Measurements from ENCODE around the gene RGS9. TPM values are rescaled to one million over a fixed set of nuclear protein-coding genes. Genes with fewer than 3 reads are reported as not detected.

RGS9 gene
- total and polyA plus RNA-seq, 10 of the 15 experiments (the other 5 are each of a cell fraction or from before 2014, with no cell fraction given): 1.1 to 10.6 (median 5.6) TPM

DNA sequence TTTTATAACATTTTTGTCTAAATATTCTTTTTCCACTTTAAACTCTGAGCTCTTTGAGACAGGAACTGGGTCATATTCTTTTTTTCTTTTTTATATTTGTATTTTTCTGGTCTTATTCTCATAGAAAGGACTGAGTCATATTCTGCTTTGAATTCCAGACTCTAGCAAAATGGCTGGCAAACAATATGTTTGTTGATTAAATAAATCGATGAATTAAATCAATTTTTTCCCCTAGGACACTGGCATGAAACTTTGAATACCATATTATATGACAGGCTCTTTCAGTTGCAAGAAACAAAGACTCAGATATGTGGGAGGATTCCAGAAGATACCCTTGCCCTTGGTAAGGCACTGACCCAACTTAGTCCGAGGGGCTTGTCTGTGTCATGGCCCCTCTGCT lies 3.1 kb upstream of the RGS9 start:
- ChIA-PET CTCF (interaction anchor here (0.9 to 4.7 kb wide), 12 partner anchors 9 to 170 kb away, joined by 3 to 30 read pairs (median 4); no protein-coding TSS in a partner anchor), POLR2A (interaction anchor here (1.0 to 1.3 kb wide), 2 partner anchors 12 to 30 kb away, joined by 3 read pairs; no protein-coding TSS in a partner anchor), SMC1A (ENCODE audit: uncharacterized antibody, unreplicated experiment) (interaction anchor here (1.0 to 1.6 kb wide), 5 partner anchors 11 to 165 kb away, joined by 3 to 6 read pairs (median 3); no protein-coding TSS in a partner anchor), RAD21 (ENCODE audit: unreplicated experiment) (interaction anchor here (0.7 to 2.3 kb wide), 3 partner anchors 22 to 64 kb away, joined by 3 to 6 read pairs (median 3); no protein-coding TSS in a partner anchor)
- Histone ChIP-seq H3K9ac (ENCODE audit: control insufficient read depth, insufficient read depth, low read length) (no peak overlapping the region), H3K9me3 (replicated peaks; ENCODE audit: control insufficient read depth, insufficient read depth, low read length) (no peaks in the 10 kb centered on the region), H3K79me2 (ENCODE audit: control insufficient read depth, insufficient read depth, low read length) (no peaks in the 10 kb centered on the region; the same call in none of the 2 replicates), H3K27me3 (replicated peaks in 1 of 2; ENCODE audit: control insufficient read depth in 2 of 2, insufficient read depth in 2 of 2, low read length in 1 of 2) (no peaks in the 10 kb centered on the region), H2AFZ (ENCODE audit: control insufficient read depth, low read depth, low read length) (no peak overlapping the region), H4K20me1 (ENCODE audit: control insufficient read depth, insufficient read depth) (no peaks in the 10 kb centered on the region), H3K4me1 (ENCODE audit: control insufficient read depth, insufficient read depth, low read length) (peaks cover 6% of the 10 kb centered on the region), H3K36me3 (ENCODE audit: control insufficient read depth in 2 of 2, insufficient read depth in 2 of 2, low read length in 1 of 2) (no peaks in the 10 kb centered on the region), H3K4me2 (ENCODE audit: control insufficient read depth, insufficient read depth) (no peak overlapping the region), H3K4me3 (no peak overlapping the region), H3K27ac (ENCODE audit: control insufficient read depth, insufficient read depth) (no peak overlapping the region)
- WGBS (ENCODE audit: insufficient coverage, insufficient replicate concordance, low lambda C conversion rate, missing lambda C conversion rate): 15% methylated on average over 2 of the region's 2 CpGs
- in situ Hi-C loops (cut with MboI): no loop called here
- BruUV-seq (replicated peaks): no TSS peak
- intact Hi-C loops (cut with micrococcal nuclease; ENCODE audit: unreplicated experiment): no loop called here
- ATAC-seq: no peak
- no peak for FAIRE-seq
- DNase-seq (ENCODE audit: low read depth, low spot score): no peak
- TF ChIP-seq FOXM1 (IDR thresholded peaks at IDR 0.05; ENCODE audit: low read depth, low read length) (no peak), SUPT20H (IDR thresholded peaks at IDR 0.05; ENCODE audit: borderline replicate concordance, control insufficient read depth, low read depth, low read length) (no peak), CBFB (IDR thresholded peaks at IDR 0.05; ENCODE audit: low read depth) (no peak), SMAD5 (IDR thresholded peaks at IDR 0.05; ENCODE audit: low read depth) (no peak), ZNF274 (IDR thresholded peaks at IDR 0.05; ENCODE audit: insufficient read depth, insufficient read length) (no peak), JUNB (IDR thresholded peaks at IDR 0.05) (no peak), CHD2 (IDR thresholded peaks at IDR 0.05; ENCODE audit: borderline replicate concordance, low read depth, low read length) (no peak), MTA2 (IDR thresholded peaks at IDR 0.05; ENCODE audit: low read depth) (no peak), YY1 (IDR thresholded peaks at IDR 0.05; ENCODE audit: low read depth, low read length) (no peak), POLR2A (IDR thresholded peaks at IDR 0.05; ENCODE audit: low read depth, low read length) (no peak), GATAD2B (conservative IDR thresholded peaks at IDR 0.05; ENCODE audit: low read depth) (no peak), BMI1 (IDR thresholded peaks at IDR 0.05; ENCODE audit: borderline replicate concordance) (no peak)
- TF ChIP-seq, protein P1, sequence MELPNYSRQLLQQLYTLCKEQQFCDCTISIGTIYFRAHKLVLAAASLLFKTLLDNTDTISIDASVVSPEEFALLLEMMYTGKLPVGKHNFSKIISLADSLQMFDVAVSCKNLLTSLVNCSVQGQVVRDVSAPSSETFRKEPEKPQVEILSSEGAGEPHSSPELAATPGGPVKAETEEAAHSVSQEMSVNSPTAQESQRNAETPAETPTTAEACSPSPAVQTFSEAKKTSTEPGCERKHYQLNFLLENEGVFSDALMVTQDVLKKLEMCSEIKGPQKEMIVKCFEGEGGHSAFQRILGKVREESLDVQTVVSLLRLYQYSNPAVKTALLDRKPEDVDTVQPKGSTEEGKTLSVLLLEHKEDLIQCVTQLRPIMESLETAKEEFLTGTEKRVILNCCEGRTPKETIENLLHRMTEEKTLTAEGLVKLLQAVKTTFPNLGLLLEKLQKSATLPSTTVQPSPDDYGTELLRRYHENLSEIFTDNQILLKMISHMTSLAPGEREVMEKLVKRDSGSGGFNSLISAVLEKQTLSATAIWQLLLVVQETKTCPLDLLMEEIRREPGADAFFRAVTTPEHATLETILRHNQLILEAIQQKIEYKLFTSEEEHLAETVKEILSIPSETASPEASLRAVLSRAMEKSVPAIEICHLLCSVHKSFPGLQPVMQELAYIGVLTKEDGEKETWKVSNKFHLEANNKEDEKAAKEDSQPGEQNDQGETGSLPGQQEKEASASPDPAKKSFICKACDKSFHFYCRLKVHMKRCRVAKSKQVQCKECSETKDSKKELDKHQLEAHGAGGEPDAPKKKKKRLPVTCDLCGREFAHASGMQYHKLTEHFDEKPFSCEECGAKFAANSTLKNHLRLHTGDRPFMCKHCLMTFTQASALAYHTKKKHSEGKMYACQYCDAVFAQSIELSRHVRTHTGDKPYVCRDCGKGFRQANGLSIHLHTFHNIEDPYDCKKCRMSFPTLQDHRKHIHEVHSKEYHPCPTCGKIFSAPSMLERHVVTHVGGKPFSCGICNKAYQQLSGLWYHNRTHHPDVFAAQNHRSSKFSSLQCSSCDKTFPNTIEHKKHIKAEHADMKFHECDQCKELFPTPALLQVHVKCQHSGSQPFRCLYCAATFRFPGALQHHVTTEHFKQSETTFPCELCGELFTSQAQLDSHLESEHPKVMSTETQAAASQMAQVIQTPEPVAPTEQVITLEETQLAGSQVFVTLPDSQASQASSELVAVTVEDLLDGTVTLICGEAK (IDR thresholded peaks at IDR 0.05; ENCODE audit: borderline replicate concordance): no peak
- TF ChIP-seq, protein P2, sequence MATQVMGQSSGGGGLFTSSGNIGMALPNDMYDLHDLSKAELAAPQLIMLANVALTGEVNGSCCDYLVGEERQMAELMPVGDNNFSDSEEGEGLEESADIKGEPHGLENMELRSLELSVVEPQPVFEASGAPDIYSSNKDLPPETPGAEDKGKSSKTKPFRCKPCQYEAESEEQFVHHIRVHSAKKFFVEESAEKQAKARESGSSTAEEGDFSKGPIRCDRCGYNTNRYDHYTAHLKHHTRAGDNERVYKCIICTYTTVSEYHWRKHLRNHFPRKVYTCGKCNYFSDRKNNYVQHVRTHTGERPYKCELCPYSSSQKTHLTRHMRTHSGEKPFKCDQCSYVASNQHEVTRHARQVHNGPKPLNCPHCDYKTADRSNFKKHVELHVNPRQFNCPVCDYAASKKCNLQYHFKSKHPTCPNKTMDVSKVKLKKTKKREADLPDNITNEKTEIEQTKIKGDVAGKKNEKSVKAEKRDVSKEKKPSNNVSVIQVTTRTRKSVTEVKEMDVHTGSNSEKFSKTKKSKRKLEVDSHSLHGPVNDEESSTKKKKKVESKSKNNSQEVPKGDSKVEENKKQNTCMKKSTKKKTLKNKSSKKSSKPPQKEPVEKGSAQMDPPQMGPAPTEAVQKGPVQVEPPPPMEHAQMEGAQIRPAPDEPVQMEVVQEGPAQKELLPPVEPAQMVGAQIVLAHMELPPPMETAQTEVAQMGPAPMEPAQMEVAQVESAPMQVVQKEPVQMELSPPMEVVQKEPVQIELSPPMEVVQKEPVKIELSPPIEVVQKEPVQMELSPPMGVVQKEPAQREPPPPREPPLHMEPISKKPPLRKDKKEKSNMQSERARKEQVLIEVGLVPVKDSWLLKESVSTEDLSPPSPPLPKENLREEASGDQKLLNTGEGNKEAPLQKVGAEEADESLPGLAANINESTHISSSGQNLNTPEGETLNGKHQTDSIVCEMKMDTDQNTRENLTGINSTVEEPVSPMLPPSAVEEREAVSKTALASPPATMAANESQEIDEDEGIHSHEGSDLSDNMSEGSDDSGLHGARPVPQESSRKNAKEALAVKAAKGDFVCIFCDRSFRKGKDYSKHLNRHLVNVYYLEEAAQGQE (IDR thresholded peaks at IDR 0.05; ENCODE audit: low read depth, low read length): no peak
- TF ChIP-seq, protein P3, sequence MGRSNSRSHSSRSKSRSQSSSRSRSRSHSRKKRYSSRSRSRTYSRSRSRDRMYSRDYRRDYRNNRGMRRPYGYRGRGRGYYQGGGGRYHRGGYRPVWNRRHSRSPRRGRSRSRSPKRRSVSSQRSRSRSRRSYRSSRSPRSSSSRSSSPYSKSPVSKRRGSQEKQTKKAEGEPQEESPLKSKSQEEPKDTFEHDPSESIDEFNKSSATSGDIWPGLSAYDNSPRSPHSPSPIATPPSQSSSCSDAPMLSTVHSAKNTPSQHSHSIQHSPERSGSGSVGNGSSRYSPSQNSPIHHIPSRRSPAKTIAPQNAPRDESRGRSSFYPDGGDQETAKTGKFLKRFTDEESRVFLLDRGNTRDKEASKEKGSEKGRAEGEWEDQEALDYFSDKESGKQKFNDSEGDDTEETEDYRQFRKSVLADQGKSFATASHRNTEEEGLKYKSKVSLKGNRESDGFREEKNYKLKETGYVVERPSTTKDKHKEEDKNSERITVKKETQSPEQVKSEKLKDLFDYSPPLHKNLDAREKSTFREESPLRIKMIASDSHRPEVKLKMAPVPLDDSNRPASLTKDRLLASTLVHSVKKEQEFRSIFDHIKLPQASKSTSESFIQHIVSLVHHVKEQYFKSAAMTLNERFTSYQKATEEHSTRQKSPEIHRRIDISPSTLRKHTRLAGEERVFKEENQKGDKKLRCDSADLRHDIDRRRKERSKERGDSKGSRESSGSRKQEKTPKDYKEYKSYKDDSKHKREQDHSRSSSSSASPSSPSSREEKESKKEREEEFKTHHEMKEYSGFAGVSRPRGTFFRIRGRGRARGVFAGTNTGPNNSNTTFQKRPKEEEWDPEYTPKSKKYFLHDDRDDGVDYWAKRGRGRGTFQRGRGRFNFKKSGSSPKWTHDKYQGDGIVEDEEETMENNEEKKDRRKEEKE (IDR thresholded peaks at IDR 0.05): no peak

Data from GM12878 (cell line).